ENCODE results near the gene LRSAM1.

The LRSAM1 gene

GRCh38 chr9:127548352-127548881, 97.1 kb downstream of the LRSAM1 start:
- Histone ChIP-seq H3K9ac (ENCODE audit: low read length) (no peak overlapping the region), H3K27ac (ENCODE audit: low read depth, low read length) (no peak overlapping the region), H3K4me3 (ENCODE audit: insufficient read depth, low read length, poor library complexity, severe bottlenecking) (no peak overlapping the region), H2AFZ (ENCODE audit: low read depth, low read length, severe bottlenecking) (no peak overlapping the region), H3K9me3 (ENCODE audit: insufficient read depth, low read length) (no peaks in the 10 kb centered on the region), H3K27me3 (ENCODE audit: low read length) (no peaks in the 10 kb centered on the region), H3K4me2 (ENCODE audit: low read depth, low read length, poor library complexity, severe bottlenecking) (no peak overlapping the region), H3K9me2 (replicated peaks; ENCODE audit: insufficient read depth, low read length) (no peaks in the 10 kb centered on the region), H3K79me2 (ENCODE audit: insufficient read depth, low read length) (no peaks in the 10 kb centered on the region), H4K20me1 (ENCODE audit: low read depth, low read length) (no peaks in the 10 kb centered on the region), H3K36me3 (ENCODE audit: low read length) (no peaks in the 10 kb centered on the region), H3F3A (ENCODE audit: insufficient read depth) (no peaks in the 10 kb centered on the region)
- TF ChIP-seq EZH2phosphoT487 (conservative IDR thresholded peaks at IDR 0.05; ENCODE audit: low read length), result no peak
- TF ChIP-seq, protein P1, sequence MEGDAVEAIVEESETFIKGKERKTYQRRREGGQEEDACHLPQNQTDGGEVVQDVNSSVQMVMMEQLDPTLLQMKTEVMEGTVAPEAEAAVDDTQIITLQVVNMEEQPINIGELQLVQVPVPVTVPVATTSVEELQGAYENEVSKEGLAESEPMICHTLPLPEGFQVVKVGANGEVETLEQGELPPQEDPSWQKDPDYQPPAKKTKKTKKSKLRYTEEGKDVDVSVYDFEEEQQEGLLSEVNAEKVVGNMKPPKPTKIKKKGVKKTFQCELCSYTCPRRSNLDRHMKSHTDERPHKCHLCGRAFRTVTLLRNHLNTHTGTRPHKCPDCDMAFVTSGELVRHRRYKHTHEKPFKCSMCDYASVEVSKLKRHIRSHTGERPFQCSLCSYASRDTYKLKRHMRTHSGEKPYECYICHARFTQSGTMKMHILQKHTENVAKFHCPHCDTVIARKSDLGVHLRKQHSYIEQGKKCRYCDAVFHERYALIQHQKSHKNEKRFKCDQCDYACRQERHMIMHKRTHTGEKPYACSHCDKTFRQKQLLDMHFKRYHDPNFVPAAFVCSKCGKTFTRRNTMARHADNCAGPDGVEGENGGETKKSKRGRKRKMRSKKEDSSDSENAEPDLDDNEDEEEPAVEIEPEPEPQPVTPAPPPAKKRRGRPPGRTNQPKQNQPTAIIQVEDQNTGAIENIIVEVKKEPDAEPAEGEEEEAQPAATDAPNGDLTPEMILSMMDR (IDR thresholded peaks at IDR 0.05; ENCODE audit: insufficient read depth, low read length, poor library complexity, severe bottlenecking), result no peak

- no peaks in the 10 kb centered on the region for H3K9me2 ChIP-seq (replicated peaks; ENCODE audit: insufficient read depth, low read length)
- no peak overlapping the region for H2AFZ ChIP-seq (ENCODE audit: low read depth, low read length, severe bottlenecking)
- TF ChIP-seq EZH2phosphoT487 (conservative IDR thresholded peaks at IDR 0.05; ENCODE audit: low read length), result no peak
- TF ChIP-seq, protein P1 (IDR thresholded peaks at IDR 0.05; ENCODE audit: insufficient read depth, low read length, poor library complexity, severe bottlenecking), result no peak
- no peak overlapping the region for H3K4me3 ChIP-seq (ENCODE audit: insufficient read depth, low read length, poor library complexity, severe bottlenecking)
- H3K36me3 ChIP-seq (ENCODE audit: low read length), result no peaks in the 10 kb centered on the region
- no peak overlapping the region for H3K4me2 ChIP-seq (ENCODE audit: low read depth, low read length, poor library complexity, severe bottlenecking)
- no peaks in the 10 kb centered on the region for H3K79me2 ChIP-seq (ENCODE audit: insufficient read depth, low read length)
- no peaks in the 10 kb centered on the region for H4K20me1 ChIP-seq (ENCODE audit: low read depth, low read length)
- H3K9me3 ChIP-seq (ENCODE audit: insufficient read depth, low read length), result no peaks in the 10 kb centered on the region
- no peaks in the 10 kb centered on the region for H3K27me3 ChIP-seq (ENCODE audit: low read length)
- H3F3A ChIP-seq (ENCODE audit: insufficient read depth), result no peaks in the 10 kb centered on the region
- no peak overlapping the region for H3K9ac ChIP-seq (ENCODE audit: low read length)
- H3K27ac ChIP-seq (ENCODE audit: low read depth, low read length), result no peak overlapping the region
Measured at GRCh38 chr9:127549218-127549617, 97.9 kb downstream of the LRSAM1 start.

GRCh38 chr9:127549751-127550150, 98.4 kb downstream of the LRSAM1 start:
- Histone ChIP-seq H3K9ac (ENCODE audit: low read length) (no peak overlapping the region), H3K79me2 (ENCODE audit: insufficient read depth, low read length) (no peaks in the 10 kb centered on the region), H3K4me2 (ENCODE audit: low read depth, low read length, poor library complexity, severe bottlenecking) (no peak overlapping the region), H2AFZ (ENCODE audit: low read depth, low read length, severe bottlenecking) (no peak overlapping the region), H4K20me1 (ENCODE audit: low read depth, low read length) (no peaks in the 10 kb centered on the region), H3K9me2 (replicated peaks; ENCODE audit: insufficient read depth, low read length) (no peaks in the 10 kb centered on the region), H3K27me3 (ENCODE audit: low read length) (no peaks in the 10 kb centered on the region), H3K27ac (ENCODE audit: low read depth, low read length) (no peak overlapping the region), H3K36me3 (ENCODE audit: low read length) (no peaks in the 10 kb centered on the region), H3K4me3 (ENCODE audit: insufficient read depth, low read length, poor library complexity, severe bottlenecking) (no peak overlapping the region), H3F3A (ENCODE audit: insufficient read depth) (no peaks in the 10 kb centered on the region), H3K9me3 (ENCODE audit: insufficient read depth, low read length) (no peaks in the 10 kb centered on the region)
- TF ChIP-seq EZH2phosphoT487 (conservative IDR thresholded peaks at IDR 0.05; ENCODE audit: low read length), result no peak
- TF ChIP-seq, protein P1 (IDR thresholded peaks at IDR 0.05; ENCODE audit: insufficient read depth, low read length, poor library complexity, severe bottlenecking), result no peak

Measured in SU-DHL-6 (cell line).